Measurements from ENCODE around the gene MCTP2.

MCTP2 gene

GRCh38 chr15:94379986-94380385 is 148.6 kb downstream of the MCTP2 start:
- H3K27ac ChIP-seq (replicated peaks) = no peak overlapping the region
- H3K4me3 ChIP-seq (replicated peaks; ENCODE audit: insufficient read depth, low read length) = no peak overlapping the region
- H3K27me3 ChIP-seq (ENCODE audit: insufficient read depth, poor library complexity, severe bottlenecking) = no peaks in the 10 kb centered on the region
- TF ChIP-seq REST (IDR thresholded peaks at IDR 0.05; ENCODE audit: insufficient replicate concordance, low read depth) (no peak), GABPA (IDR thresholded peaks at IDR 0.05; ENCODE audit: low read depth) (no peak), SPI1 (IDR thresholded peaks at IDR 0.05; ENCODE audit: borderline replicate concordance, low read depth) (no peak), CTCF (IDR thresholded peaks at IDR 0.05; ENCODE audit: insufficient read depth, low read length) (no peak), POLR2AphosphoS5 (IDR thresholded peaks at IDR 0.05; ENCODE audit: low read depth) (no peak)
- no peak for DNase-seq (ENCODE audit: low read depth in 1 of 2, low spot score in 1 of 2)

- Histone ChIP-seq H3K27ac (replicated peaks) (no peak overlapping the region), H3K27me3 (ENCODE audit: insufficient read depth, poor library complexity, severe bottlenecking) (no peaks in the 10 kb centered on the region), H3K4me3 (replicated peaks; ENCODE audit: insufficient read depth, low read length) (no peak overlapping the region)
- DNase-seq (ENCODE audit: low read depth in 1 of 2, low spot score in 1 of 2) = no peak
- TF ChIP-seq GABPA (IDR thresholded peaks at IDR 0.05; ENCODE audit: low read depth) (no peak), POLR2AphosphoS5 (IDR thresholded peaks at IDR 0.05; ENCODE audit: low read depth) (no peak)
Observed at GRCh38 chr15:94380798-94381197, 149.4 kb downstream of the MCTP2 start.

GRCh38 chr15:94381384-94381783 is 150.0 kb downstream of the MCTP2 start:
- no peaks in the 10 kb centered on the region for H3K27me3 ChIP-seq (ENCODE audit: insufficient read depth, poor library complexity, severe bottlenecking)
- no peak for DNase-seq (ENCODE audit: low read depth in 1 of 2, low spot score in 1 of 2)
- TF ChIP-seq POLR2AphosphoS5 (IDR thresholded peaks at IDR 0.05; ENCODE audit: low read depth) = no peak
- no peak for TF ChIP-seq GABPA (IDR thresholded peaks at IDR 0.05; ENCODE audit: low read depth)
- TF ChIP-seq CTCF (IDR thresholded peaks at IDR 0.05; ENCODE audit: insufficient read depth, low read length) = no peak
- no peak for TF ChIP-seq REST (IDR thresholded peaks at IDR 0.05; ENCODE audit: insufficient replicate concordance, low read depth)
- TF ChIP-seq SPI1 (IDR thresholded peaks at IDR 0.05; ENCODE audit: borderline replicate concordance, low read depth) = no peak
- H3K4me3 ChIP-seq (replicated peaks; ENCODE audit: insufficient read depth, low read length) = no peak overlapping the region
- no peak overlapping the region for H3K27ac ChIP-seq (replicated peaks)

GRCh38 chr15:94383041-94383440 is 151.7 kb downstream of the MCTP2 start:
- TF ChIP-seq SPI1 (IDR thresholded peaks at IDR 0.05; ENCODE audit: borderline replicate concordance, low read depth) = 0 out of 2 replicates have a peak, but pooled peaks have one; percentile 5
- TF ChIP-seq GABPA (IDR thresholded peaks at IDR 0.05; ENCODE audit: low read depth) = no peak
- TF ChIP-seq POLR2AphosphoS5 (IDR thresholded peaks at IDR 0.05; ENCODE audit: low read depth) = no peak
- no peak for TF ChIP-seq REST (IDR thresholded peaks at IDR 0.05; ENCODE audit: insufficient replicate concordance, low read depth)
- no peak for TF ChIP-seq CTCF (IDR thresholded peaks at IDR 0.05; ENCODE audit: insufficient read depth, low read length)
- Histone ChIP-seq H3K4me3 (replicated peaks; ENCODE audit: insufficient read depth, low read length) (no peak overlapping the region), H3K27me3 (ENCODE audit: insufficient read depth, poor library complexity, severe bottlenecking) (no peaks in the 10 kb centered on the region), H3K27ac (replicated peaks) (no peak overlapping the region)
- no peak for DNase-seq (ENCODE audit: low read depth in 1 of 2, low spot score in 1 of 2)
